SK-N-SH treated with all-trans-retinoic acid at 6 μM for 48 hours (cell line): ENCODE data around the gene PEG3.

Experiments used
- ATAC-seq: fragments of 200-7000 bp; cut with Tn5 transposase; 3 replicates; pipeline ENCODE4 v1.9.1; 2020; ENCODE audit warnings: mild to moderate bottlenecking, moderate library complexity
- ARNTL ChIP-seq: fragments of 450-650 bp; formaldehyde crosslinking; IDR thresholded peaks from 2 replicates; pipeline ENCODE4 v1.5.0; 2020; ENCODE audit warnings: low read depth, mild to moderate bottlenecking, moderate library complexity, borderline replicate concordance
- BACH2 ChIP-seq: fragments of 250-450 bp; sonication (Bioruptor Pico); IDR thresholded peaks from 2 replicates; pipeline ENCODE4 v1.9.0; 2021; ENCODE audit warnings: mild to moderate bottlenecking, borderline replicate concordance
- CSDC2 ChIP-seq: fragments of 250-450 bp; sonication (Bioruptor Pico); IDR thresholded peaks from 2 replicates; pipeline ENCODE4 v1.5.0; 2020; ENCODE audit warnings: mild to moderate bottlenecking, moderate library complexity
- ESRRG ChIP-seq: fragments of 250-450 bp; sonication (Bioruptor Pico); IDR thresholded peaks from 2 replicates; pipeline ENCODE4 v1.6.1; 2021; ENCODE audit warnings: mild to moderate bottlenecking
- GLIS3 ChIP-seq: fragments of 250-450 bp; sonication (Bioruptor Pico); IDR thresholded peaks from 2 replicates; pipeline ENCODE4 v1.5.0; 2020; ENCODE audit warnings: mild to moderate bottlenecking, moderate library complexity
- ISL1 ChIP-seq: fragments of 250-450 bp; sonication (Bioruptor Pico); IDR thresholded peaks from 2 replicates; pipeline ENCODE4 v2.1.2; 2022; ENCODE audit warnings: mild to moderate bottlenecking, moderate library complexity
- OSR1 ChIP-seq: fragments of 250-450 bp; sonication (Bioruptor Pico); IDR thresholded peaks from 2 replicates; pipeline ENCODE4 v1.8.0; 2022; ENCODE audit warnings: moderate library complexity, mild to moderate bottlenecking, inconsistent platforms
- PPARA ChIP-seq: fragments of 250-450 bp; sonication (Bioruptor Pico); IDR thresholded peaks from 2 replicates; pipeline ENCODE4 v1.5.0; 2020; ENCODE audit warnings: mild to moderate bottlenecking, borderline replicate concordance
- RARB ChIP-seq: fragments of 250-450 bp; sonication (Bioruptor Pico); IDR thresholded peaks from 2 replicates; pipeline ENCODE4 v1.8.0; 2021; ENCODE audit warnings: mild to moderate bottlenecking, moderate library complexity
- SNAI2 ChIP-seq: fragments of 250-450 bp; sonication (Bioruptor Pico); IDR thresholded peaks from 2 replicates; pipeline ENCODE4 v1.5.0; 2020; ENCODE audit warnings: mild to moderate bottlenecking, moderate library complexity
- TCF4 ChIP-seq: fragments of 250-450 bp; sonication (Bioruptor Pico); IDR thresholded peaks from 2 replicates; pipeline ENCODE4 v1.8.0; 2021; ENCODE audit warnings: mild to moderate bottlenecking, moderate library complexity, borderline replicate concordance
- TOX ChIP-seq: fragments of 250-450 bp; sonication (Bioruptor Pico); IDR thresholded peaks from 2 replicates; pipeline ENCODE4 v1.8.0; 2021; ENCODE audit warnings: mild to moderate bottlenecking, moderate library complexity, borderline replicate concordance
- ZC3H10 ChIP-seq: fragments of 250-450 bp; sonication (Bioruptor Pico); IDR thresholded peaks from 2 replicates; pipeline ENCODE4 v1.5.1; 2021; ENCODE audit warnings: mild to moderate bottlenecking, moderate library complexity
- ZFP3 ChIP-seq: fragments of 250-450 bp; sonication (Bioruptor Pico); IDR thresholded peaks from 2 replicates; pipeline ENCODE4 v1.5.0; 2020; ENCODE audit warnings: mild to moderate bottlenecking, moderate library complexity
- ZFP30 ChIP-seq: fragments of 450-650 bp; formaldehyde crosslinking; IDR thresholded peaks from 2 replicates; pipeline ENCODE4 v1.5.0; 2022; ENCODE audit warnings: mild to moderate bottlenecking, moderate library complexity
- ZNF565 ChIP-seq: fragments of 450-650 bp; formaldehyde crosslinking; conservative IDR thresholded peaks from 2 replicates; pipeline ENCODE4 v1.5.0; 2020; ENCODE audit warnings: low read depth, mild to moderate bottlenecking, moderate library complexity
- ZNF70 ChIP-seq: fragments of 450-650 bp; formaldehyde crosslinking; IDR thresholded peaks from 2 replicates; pipeline ENCODE4 v1.5.0; 2020; ENCODE audit warnings: mild to moderate bottlenecking, moderate library complexity
- ZNF8 ChIP-seq: fragments of 450-650 bp; formaldehyde crosslinking; IDR thresholded peaks from 2 replicates; pipeline ENCODE4 v1.5.0; 2020; ENCODE audit warnings: mild to moderate bottlenecking, moderate library complexity
- TF ChIP-seq, protein P1 (sequence below): fragments of 250-450 bp; sonication (Bioruptor Pico); IDR thresholded peaks from 2 replicates; pipeline ENCODE4 v1.8.0; 2021; ENCODE audit warnings: low read depth, mild to moderate bottlenecking, moderate library complexity, borderline replicate concordance
- TF ChIP-seq, protein P2 (sequence below): fragments of 250-450 bp; sonication (Bioruptor Pico); IDR thresholded peaks from 2 replicates; pipeline ENCODE4 v1.5.0; 2020; ENCODE audit warnings: mild to moderate bottlenecking, moderate library complexity
- TF ChIP-seq, protein P3 (sequence below): fragments of 250-450 bp; sonication (Bioruptor Pico); IDR thresholded peaks from 2 replicates; pipeline ENCODE4 v1.5.1; 2020; ENCODE audit warnings: low read depth, mild to moderate bottlenecking, moderate library complexity
- TF ChIP-seq, protein P4 (sequence below): fragments of 250-450 bp; sonication (Bioruptor Pico); IDR thresholded peaks from 2 replicates; pipeline ENCODE4 v1.5.1; 2021; ENCODE audit warnings: mild to moderate bottlenecking, moderate library complexity
- TF ChIP-seq, protein P5 (sequence below): fragments of 250-450 bp; sonication (Bioruptor Pico); IDR thresholded peaks from 2 replicates; pipeline ENCODE4 v1.8.0; 2020; ENCODE audit warnings: mild to moderate bottlenecking, moderate library complexity, borderline replicate concordance

PEG3 gene

DNA sequence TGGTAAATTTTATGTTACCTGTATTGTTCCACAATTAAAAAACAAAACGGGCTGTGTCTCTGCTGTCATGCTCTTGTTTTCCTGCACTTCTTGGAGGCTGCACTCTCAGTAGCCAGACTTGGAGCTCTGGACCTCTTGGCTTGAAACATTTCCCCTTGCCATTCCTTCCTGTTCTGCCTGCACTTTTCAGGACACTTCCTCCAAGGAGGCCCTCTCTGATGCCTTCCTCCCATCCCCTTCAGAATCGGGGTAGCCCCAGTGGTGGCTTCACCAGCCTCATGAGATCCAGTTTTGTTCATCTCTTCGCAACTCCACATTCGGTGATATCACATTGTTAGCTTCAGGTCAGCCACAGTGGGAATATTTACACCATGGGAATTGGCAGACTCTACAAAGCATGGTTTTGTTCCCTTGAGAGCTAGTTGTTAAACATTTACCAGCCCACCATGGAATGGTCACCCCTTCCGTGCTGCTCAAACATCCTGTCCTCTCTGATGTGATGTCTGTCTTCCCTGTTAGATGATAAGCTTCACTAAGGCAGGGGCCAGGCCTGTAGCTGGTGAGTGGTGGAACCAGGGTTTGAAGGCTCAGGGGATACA lies 40.2 kb upstream of the PEG3 start:
- TF ChIP-seq, protein P1, sequence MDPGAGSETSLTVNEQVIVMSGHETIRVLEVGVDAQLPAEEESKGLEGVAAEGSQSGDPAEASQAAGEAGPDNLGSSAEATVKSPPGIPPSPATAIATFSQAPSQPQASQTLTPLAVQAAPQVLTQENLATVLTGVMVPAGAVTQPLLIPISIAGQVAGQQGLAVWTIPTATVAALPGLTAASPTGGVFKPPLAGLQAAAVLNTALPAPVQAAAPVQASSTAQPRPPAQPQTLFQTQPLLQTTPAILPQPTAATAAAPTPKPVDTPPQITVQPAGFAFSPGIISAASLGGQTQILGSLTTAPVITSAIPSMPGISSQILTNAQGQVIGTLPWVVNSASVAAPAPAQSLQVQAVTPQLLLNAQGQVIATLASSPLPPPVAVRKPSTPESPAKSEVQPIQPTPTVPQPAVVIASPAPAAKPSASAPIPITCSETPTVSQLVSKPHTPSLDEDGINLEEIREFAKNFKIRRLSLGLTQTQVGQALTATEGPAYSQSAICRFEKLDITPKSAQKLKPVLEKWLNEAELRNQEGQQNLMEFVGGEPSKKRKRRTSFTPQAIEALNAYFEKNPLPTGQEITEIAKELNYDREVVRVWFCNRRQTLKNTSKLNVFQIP (CRISPR knock-in tag): no peak
- no peak for TF ChIP-seq ESRRG (CRISPR knock-in tag)
- TF ChIP-seq ZC3H10 (CRISPR knock-in tag): no peak
- TF ChIP-seq ZNF70: no peak
- TF ChIP-seq, protein P2, sequence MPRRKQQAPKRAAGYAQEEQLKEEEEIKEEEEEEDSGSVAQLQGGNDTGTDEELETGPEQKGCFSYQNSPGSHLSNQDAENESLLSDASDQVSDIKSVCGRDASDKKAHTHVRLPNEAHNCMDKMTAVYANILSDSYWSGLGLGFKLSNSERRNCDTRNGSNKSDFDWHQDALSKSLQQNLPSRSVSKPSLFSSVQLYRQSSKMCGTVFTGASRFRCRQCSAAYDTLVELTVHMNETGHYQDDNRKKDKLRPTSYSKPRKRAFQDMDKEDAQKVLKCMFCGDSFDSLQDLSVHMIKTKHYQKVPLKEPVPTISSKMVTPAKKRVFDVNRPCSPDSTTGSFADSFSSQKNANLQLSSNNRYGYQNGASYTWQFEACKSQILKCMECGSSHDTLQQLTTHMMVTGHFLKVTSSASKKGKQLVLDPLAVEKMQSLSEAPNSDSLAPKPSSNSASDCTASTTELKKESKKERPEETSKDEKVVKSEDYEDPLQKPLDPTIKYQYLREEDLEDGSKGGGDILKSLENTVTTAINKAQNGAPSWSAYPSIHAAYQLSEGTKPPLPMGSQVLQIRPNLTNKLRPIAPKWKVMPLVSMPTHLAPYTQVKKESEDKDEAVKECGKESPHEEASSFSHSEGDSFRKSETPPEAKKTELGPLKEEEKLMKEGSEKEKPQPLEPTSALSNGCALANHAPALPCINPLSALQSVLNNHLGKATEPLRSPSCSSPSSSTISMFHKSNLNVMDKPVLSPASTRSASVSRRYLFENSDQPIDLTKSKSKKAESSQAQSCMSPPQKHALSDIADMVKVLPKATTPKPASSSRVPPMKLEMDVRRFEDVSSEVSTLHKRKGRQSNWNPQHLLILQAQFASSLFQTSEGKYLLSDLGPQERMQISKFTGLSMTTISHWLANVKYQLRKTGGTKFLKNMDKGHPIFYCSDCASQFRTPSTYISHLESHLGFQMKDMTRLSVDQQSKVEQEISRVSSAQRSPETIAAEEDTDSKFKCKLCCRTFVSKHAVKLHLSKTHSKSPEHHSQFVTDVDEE (CRISPR knock-in tag): no peak
- TF ChIP-seq, protein P3, sequence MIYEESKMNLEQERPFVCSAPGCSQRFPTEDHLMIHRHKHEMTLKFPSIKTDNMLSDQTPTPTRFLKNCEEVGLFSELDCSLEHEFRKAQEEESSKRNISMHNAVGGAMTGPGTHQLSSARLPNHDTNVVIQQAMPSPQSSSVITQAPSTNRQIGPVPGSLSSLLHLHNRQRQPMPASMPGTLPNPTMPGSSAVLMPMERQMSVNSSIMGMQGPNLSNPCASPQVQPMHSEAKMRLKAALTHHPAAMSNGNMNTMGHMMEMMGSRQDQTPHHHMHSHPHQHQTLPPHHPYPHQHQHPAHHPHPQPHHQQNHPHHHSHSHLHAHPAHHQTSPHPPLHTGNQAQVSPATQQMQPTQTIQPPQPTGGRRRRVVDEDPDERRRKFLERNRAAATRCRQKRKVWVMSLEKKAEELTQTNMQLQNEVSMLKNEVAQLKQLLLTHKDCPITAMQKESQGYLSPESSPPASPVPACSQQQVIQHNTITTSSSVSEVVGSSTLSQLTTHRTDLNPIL (CRISPR knock-in tag): no peak
- TF ChIP-seq ARNTL: no peak
- TF ChIP-seq BACH2: no peak
- no peak for TF ChIP-seq TCF4 (CRISPR knock-in tag)
- no peak for TF ChIP-seq ZNF8 (CRISPR knock-in tag)
- TF ChIP-seq CSDC2: no peak
- TF ChIP-seq ZNF565 (CRISPR knock-in tag): no peak
- TF ChIP-seq SNAI2 (CRISPR knock-in tag): no peak
- no peak for TF ChIP-seq OSR1 (CRISPR knock-in tag)
- TF ChIP-seq, protein P4, sequence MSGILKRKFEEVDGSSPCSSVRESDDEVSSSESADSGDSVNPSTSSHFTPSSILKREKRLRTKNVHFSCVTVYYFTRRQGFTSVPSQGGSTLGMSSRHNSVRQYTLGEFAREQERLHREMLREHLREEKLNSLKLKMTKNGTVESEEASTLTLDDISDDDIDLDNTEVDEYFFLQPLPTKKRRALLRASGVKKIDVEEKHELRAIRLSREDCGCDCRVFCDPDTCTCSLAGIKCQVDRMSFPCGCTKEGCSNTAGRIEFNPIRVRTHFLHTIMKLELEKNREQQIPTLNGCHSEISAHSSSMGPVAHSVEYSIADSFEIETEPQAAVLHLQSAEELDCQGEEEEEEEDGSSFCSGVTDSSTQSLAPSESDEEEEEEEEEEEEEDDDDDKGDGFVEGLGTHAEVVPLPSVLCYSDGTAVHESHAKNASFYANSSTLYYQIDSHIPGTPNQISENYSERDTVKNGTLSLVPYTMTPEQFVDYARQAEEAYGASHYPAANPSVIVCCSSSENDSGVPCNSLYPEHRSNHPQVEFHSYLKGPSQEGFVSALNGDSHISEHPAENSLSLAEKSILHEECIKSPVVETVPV: no peak
- no peak for TF ChIP-seq ISL1
- no peak for TF ChIP-seq ZFP30 (CRISPR knock-in tag)
- TF ChIP-seq TOX: no peak
- TF ChIP-seq PPARA (CRISPR knock-in tag): no peak
- TF ChIP-seq ZFP3 (CRISPR knock-in tag): no peak
- no peak for ATAC-seq

DNA sequence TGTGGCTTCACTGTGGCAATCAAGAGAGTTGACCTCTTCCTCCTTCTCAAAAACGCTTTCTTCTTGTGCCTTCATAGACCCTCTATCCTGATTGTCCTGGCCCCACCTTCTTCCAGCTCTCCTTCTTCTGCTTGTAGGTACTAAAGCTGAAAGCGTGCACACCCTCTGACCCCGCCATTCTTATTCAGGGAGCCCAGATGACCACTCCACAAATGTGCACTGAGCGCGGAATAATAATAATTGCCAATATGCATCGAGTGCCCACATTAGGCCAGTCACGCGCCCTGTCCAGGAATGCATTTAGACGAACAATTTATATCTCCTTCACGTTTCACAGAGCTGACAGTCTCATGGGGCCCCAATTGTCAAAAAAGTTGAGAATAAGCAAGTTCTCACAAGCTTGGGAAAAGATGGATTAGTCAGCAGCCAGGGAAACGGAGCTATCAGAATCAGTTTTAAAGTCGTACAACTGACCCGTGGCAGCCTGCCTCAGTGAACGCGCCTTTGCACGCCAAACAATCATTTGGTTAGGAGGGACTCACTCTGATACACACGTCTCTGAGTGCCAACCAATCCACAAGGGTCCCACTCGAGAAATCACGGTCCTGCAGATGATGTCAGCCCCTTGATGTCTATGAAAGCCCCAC lies 36.7 kb upstream of the PEG3 start:
- TF ChIP-seq ZC3H10 (CRISPR knock-in tag) (no peak), PPARA (CRISPR knock-in tag) (no peak), ESRRG (CRISPR knock-in tag) (no peak), BACH2 (no peak), ZFP30 (CRISPR knock-in tag) (no peak), ZNF565 (CRISPR knock-in tag) (no peak), ARNTL (no peak), TOX (no peak), CSDC2 (no peak), ZNF8 (CRISPR knock-in tag) (no peak), GLIS3 (CRISPR knock-in tag) (no peak), RARB (CRISPR knock-in tag) (no peak), ZNF70 (no peak), OSR1 (CRISPR knock-in tag) (no peak), TCF4 (CRISPR knock-in tag) (no peak), SNAI2 (CRISPR knock-in tag) (no peak)
- TF ChIP-seq, protein P3 (CRISPR knock-in tag): no peak
- TF ChIP-seq, protein P4: no peak
- TF ChIP-seq, protein P1 (CRISPR knock-in tag): no peak
- TF ChIP-seq, protein P5, sequence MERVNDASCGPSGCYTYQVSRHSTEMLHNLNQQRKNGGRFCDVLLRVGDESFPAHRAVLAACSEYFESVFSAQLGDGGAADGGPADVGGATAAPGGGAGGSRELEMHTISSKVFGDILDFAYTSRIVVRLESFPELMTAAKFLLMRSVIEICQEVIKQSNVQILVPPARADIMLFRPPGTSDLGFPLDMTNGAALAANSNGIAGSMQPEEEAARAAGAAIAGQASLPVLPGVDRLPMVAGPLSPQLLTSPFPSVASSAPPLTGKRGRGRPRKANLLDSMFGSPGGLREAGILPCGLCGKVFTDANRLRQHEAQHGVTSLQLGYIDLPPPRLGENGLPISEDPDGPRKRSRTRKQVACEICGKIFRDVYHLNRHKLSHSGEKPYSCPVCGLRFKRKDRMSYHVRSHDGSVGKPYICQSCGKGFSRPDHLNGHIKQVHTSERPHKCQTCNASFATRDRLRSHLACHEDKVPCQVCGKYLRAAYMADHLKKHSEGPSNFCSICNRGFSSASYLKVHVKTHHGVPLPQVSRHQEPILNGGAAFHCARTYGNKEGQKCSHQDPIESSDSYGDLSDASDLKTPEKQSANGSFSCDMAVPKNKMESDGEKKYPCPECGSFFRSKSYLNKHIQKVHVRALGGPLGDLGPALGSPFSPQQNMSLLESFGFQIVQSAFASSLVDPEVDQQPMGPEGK (CRISPR knock-in tag): no peak
- no peak for ATAC-seq
